Stimulated activated CD4-positive, alpha-beta T cell treated with anti-CD3 and anti-CD28 coated beads, Interleukin-15, amount 100 ng/mL, for 24 hours (primary cell): ENCODE measurements around the gene NKAIN2.

ENCODE experiments used
- DNase-seq: peaks from one replicate; pipeline ENCODE4 v3.0.0-alpha.2; 2020

The NKAIN2 gene

GRCh38 chr6:123810214-123810613 lies 6.5 kb downstream of the NKAIN2 start:
- no peak for DNase-seq

GRCh38 chr6:123810948-123811347 lies 7.3 kb downstream of the NKAIN2 start:
- no peak for DNase-seq

GRCh38 chr6:123811378-123811777 lies 7.7 kb downstream of the NKAIN2 start:
- DNase-seq = no peak

- DNase-seq = no peak
Measured at GRCh38 chr6:123812621-123813020, 9.0 kb downstream of the NKAIN2 start.

- DNase-seq = no peak
Measured at GRCh38 chr6:123821112-123821511, 17.4 kb downstream of the NKAIN2 start.

GRCh38 chr6:123829302-123829953 lies 25.8 kb downstream of the NKAIN2 start:
- DNase-seq = no peak

- DNase-seq = no peak
Measured at GRCh38 chr6:123830120-123830519, 26.5 kb downstream of the NKAIN2 start.

GRCh38 chr6:123838505-123839234 lies 35.0 kb downstream of the NKAIN2 start:
- DNase-seq = no peak

GRCh38 chr6:123841067-123841896 lies 37.6 kb downstream of the NKAIN2 start:
- DNase-seq = no peak

GRCh38 chr6:123844011-123844410 lies 40.3 kb downstream of the NKAIN2 start:
- DNase-seq = no peak

GRCh38 chr6:123848347-123848746 lies 44.7 kb downstream of the NKAIN2 start:
- DNase-seq = no peak

- no peak for DNase-seq
Measured at GRCh38 chr6:123849406-123849805, 45.7 kb downstream of the NKAIN2 start.

- DNase-seq = no peak
Measured at GRCh38 chr6:123850555-123850954, 46.9 kb downstream of the NKAIN2 start.

- no peak for DNase-seq
Measured at GRCh38 chr6:123854201-123854600, 50.5 kb downstream of the NKAIN2 start.

GRCh38 chr6:123855506-123855905 lies 51.8 kb downstream of the NKAIN2 start:
- no peak for DNase-seq

GRCh38 chr6:123859291-123859690 lies 55.6 kb downstream of the NKAIN2 start:
- DNase-seq = no peak

GRCh38 chr6:123869334-123869733 lies 65.7 kb downstream of the NKAIN2 start:
- no peak for DNase-seq

GRCh38 chr6:123873974-123874373 lies 70.3 kb downstream of the NKAIN2 start:
- no peak for DNase-seq

GRCh38 chr6:123875784-123876183 lies 72.1 kb downstream of the NKAIN2 start:
- DNase-seq = no peak

- DNase-seq = no peak
Measured at GRCh38 chr6:123879749-123880148, 76.1 kb downstream of the NKAIN2 start.

GRCh38 chr6:123888771-123889513 lies 85.3 kb downstream of the NKAIN2 start:
- no peak for DNase-seq

- DNase-seq = no peak
Measured at GRCh38 chr6:123895346-123895745, 91.7 kb downstream of the NKAIN2 start.

GRCh38 chr6:123895806-123896205 lies 92.1 kb downstream of the NKAIN2 start:
- no peak for DNase-seq
